ENCODE data around the gene SEZ6L.

GRCh38 chr22:26380072-26380830, 211.0 kb downstream of the SEZ6L start:
- TF ChIP-seq CTCF (IDR thresholded peaks at IDR 0.05; ENCODE audit: insufficient read depth, low read length) = no peak
- no peak for TF ChIP-seq POLR2AphosphoS5 (IDR thresholded peaks at IDR 0.05; ENCODE audit: low read depth)
